Heart left ventricle (tissue), 16 donors: Measurements from ENCODE around the gene PALLD. TPM values are rescaled to one million over a fixed set of nuclear protein-coding genes. Genes with fewer than 3 reads are reported as not detected.

Source experiments
- ATAC-seq, 4 donors: fragments of 200-7000 bp; cut with Tn5 transposase; one replicate each; pipeline ENCODE4 v1.9.1; 2020 to 2022; ENCODE audit warnings: moderate library complexity in 4 of 4, mild to moderate bottlenecking in 3 of 4, moderate number of reproducible peaks in 1 of 4
- DNase-seq, 5 donors: peaks; one replicate each; pipeline ENCODE4 v3.0.0-alpha.2; 2020
- H3K27ac ChIP-seq, 12 donors: fragments of 200-600 bp; sonication (generic) in 4 of 12; one replicate each; pipeline versions ENCODE4 v1.5.0 to v1.8.0; 2016 to 2022; ENCODE audit warnings: mild to moderate bottlenecking in 2 of 12
- H3K27me3 ChIP-seq, 9 donors: fragments of 200-600 bp; sonication (generic) in 2 of 9; one replicate each; pipeline versions ENCODE4 v1.5.1 to v1.8.0; 2016 to 2022; ENCODE audit warnings: mild to moderate bottlenecking in 3 of 9
- H3K36me3 ChIP-seq, 9 donors: fragments of 200-600 bp; sonication (generic) in 2 of 9; one replicate each; pipeline versions ENCODE4 v1.5.0 to v1.8.0; 2018 to 2022; ENCODE audit warnings: mild to moderate bottlenecking in 2 of 9
- H3K4me1 ChIP-seq, 12 donors: fragments of 200-600 bp; sonication (generic) in 4 of 12; one replicate each; pipeline versions ENCODE4 v1.5.0 to v1.8.0; 2016 to 2022; ENCODE audit warnings: mild to moderate bottlenecking in 3 of 12
- H3K4me3 ChIP-seq, 12 donors: fragments of 200-600 bp; sonication (generic) in 4 of 12; one replicate each; pipeline versions ENCODE4 v1.5.0 to v1.8.0; 2017 to 2022; ENCODE audit warnings: mild to moderate bottlenecking in 9 of 12, moderate library complexity in 4 of 12
- H3K9me3 ChIP-seq, 12 donors: fragments of 200-600 bp; sonication (generic) in 4 of 12; one replicate each; pipeline versions ENCODE4 v1.5.0 to v1.8.0; 2016 to 2022; ENCODE audit warnings: mild to moderate bottlenecking in 1 of 12
- POLR2A ChIP-seq, 2 donors: fragments of 450-650 bp; IDR thresholded peaks; one replicate each; pipeline ENCODE4 v1.6.1; 2017; ENCODE audit warnings: antibody characterized with exemption in 2 of 2, mild to moderate bottlenecking in 2 of 2, moderate library complexity in 2 of 2
- WGBS, 4 donors: extraction: QIAGEN DNeasy Blood & Tissue Kit in 2 of 4; methylation state at CpG; one replicate each; pipeline versions ENCODE4 v1.1.5 to v1.1.7; 2013 to 2018; 5-methylcytosine and 5-hydroxymethylcytosine counted together
- intact Hi-C, 10 donors: fragments of 100-400 bp; cut with DNase I; formaldehyde crosslinking; loops; one replicate each; pipeline versions ENCODE4 v1.11.1 to v1.14.2; 2022
- polyA plus RNA-seq, 2 donors: library from polyadenylated mRNA; stranded (reverse); fragments of 200-250 nt; gene quantifications; one replicate each; pipeline ENCODE4 v1.2.3, GENCODE V29; 2013
- total RNA-seq, 9 donors: library from RNA; depleted of rRNA in 2 of 9; stranded (reverse); fragments of >200 nt in 2 of 9; fragmentation: NEBNext Ultra II Directional in 3 of 9; extraction: Animal tissue kit (Norgen Biotek cat#: 25700) in 3 of 9; gene quantifications; one replicate each; pipeline versions ENCODE4 v1.1.0 to v1.2.4, GENCODE V29; 2016 to 2023
- TF ChIP-seq, protein P1 (sequence below), 12 donors: fragments of 200-600 bp; sonication (generic) in 4 of 12; IDR thresholded peaks; one replicate each; pipeline versions ENCODE4 v1.5.0 to v1.8.0; 2018 to 2022; ENCODE audit warnings: antibody characterized with exemption in 12 of 12, mild to moderate bottlenecking in 5 of 12
- donor health status: ischemic (EF 13 %, LVEDD 7.1; RV severe dilation, severe dysfunction).
- donor health status: healthy with polysubstance abuse.
- donor health status: DM: no; HTN: yes; CAD: no.
- donor health status: DM: no; HTN: no; CAD: no.
- donor health status: ischemic (EF 25% LVEDD 6.9; RV normal size, moderate dysfunction).
- donor health status: ischemic (EF 25% LVEDD 5.7; RV mildly dilated, moderate dysfunction).
- donor health status: healthy.
- donor health status: DM: yes; HTN: yes; CAD: no.
- donor health status: ischemic (EF 35%, LVEDD 5.7; RV mildly dilated, moderate dysfunction).
- donor health status: nonischemic (EF 11% LVEDD 7.7; RV severe dilation, severe dysfunction).
- donor health status: DM: yes; HTN: yes; CAD: no.
- donor health status: PGD.
- donor health status: ischemic (EF 29% LVEDD 5.4; RV normal size, mild dysfunction).
- donor health status: nonischemic (EF 23%, LVEDD 6.1; RV moderate dilation, normal function).

PALLD gene
- total and polyA plus RNA-seq, 11 donors: 193 to 1,428 (median 1,015) TPM

DNA sequence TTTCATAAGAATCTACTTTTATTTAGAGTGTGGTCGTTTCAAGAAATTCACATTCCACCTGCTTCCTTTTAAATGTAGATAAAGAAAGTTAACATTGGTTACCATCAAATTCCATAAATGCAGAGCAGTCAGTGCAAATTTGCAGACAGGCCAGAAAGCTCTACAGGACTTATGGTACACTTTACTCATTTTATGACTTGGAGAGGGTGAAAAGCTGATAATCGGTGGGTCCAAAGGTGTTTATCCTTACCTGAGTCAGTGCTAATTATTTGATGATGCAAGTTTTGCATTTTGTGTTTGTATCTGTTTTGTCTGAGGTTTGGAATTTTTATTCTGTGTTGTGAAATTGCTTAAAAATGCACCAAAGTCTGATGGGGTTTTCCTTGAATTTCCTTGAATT is 193.3 kb downstream of the PALLD start:
- DNase-seq (no peak), ATAC-seq (no peak)
- 72 to 82% (median 76%) methylated on average over 2 of the region's 2 CpGs for WGBS, 4 donors
- intact Hi-C loops: loop anchor here in 3 of 10 donors (10.0 kb wide), 2 partner anchors 105 to 175 kb away; no protein-coding TSS in a partner anchor
- no peaks in the 10 kb centered on the region for H3K9me3 ChIP-seq
- H3K36me3 ChIP-seq: peaks cover 0 to 74% (median 0%) of the 10 kb centered on the region in 9 donors
- TF ChIP-seq, protein P1, sequence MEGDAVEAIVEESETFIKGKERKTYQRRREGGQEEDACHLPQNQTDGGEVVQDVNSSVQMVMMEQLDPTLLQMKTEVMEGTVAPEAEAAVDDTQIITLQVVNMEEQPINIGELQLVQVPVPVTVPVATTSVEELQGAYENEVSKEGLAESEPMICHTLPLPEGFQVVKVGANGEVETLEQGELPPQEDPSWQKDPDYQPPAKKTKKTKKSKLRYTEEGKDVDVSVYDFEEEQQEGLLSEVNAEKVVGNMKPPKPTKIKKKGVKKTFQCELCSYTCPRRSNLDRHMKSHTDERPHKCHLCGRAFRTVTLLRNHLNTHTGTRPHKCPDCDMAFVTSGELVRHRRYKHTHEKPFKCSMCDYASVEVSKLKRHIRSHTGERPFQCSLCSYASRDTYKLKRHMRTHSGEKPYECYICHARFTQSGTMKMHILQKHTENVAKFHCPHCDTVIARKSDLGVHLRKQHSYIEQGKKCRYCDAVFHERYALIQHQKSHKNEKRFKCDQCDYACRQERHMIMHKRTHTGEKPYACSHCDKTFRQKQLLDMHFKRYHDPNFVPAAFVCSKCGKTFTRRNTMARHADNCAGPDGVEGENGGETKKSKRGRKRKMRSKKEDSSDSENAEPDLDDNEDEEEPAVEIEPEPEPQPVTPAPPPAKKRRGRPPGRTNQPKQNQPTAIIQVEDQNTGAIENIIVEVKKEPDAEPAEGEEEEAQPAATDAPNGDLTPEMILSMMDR (IDR thresholded peaks at IDR 0.05): no peak
- no peak for TF ChIP-seq POLR2A (IDR thresholded peaks at IDR 0.05)
- H3K27me3 ChIP-seq: no peaks in the 10 kb centered on the region
- peaks cover 0 to 37% (median 3%) of the 10 kb centered on the region in 12 donors for H3K4me1 ChIP-seq
- H3K27ac ChIP-seq: no peak overlapping the region
- no peak overlapping the region for H3K4me3 ChIP-seq

DNA sequence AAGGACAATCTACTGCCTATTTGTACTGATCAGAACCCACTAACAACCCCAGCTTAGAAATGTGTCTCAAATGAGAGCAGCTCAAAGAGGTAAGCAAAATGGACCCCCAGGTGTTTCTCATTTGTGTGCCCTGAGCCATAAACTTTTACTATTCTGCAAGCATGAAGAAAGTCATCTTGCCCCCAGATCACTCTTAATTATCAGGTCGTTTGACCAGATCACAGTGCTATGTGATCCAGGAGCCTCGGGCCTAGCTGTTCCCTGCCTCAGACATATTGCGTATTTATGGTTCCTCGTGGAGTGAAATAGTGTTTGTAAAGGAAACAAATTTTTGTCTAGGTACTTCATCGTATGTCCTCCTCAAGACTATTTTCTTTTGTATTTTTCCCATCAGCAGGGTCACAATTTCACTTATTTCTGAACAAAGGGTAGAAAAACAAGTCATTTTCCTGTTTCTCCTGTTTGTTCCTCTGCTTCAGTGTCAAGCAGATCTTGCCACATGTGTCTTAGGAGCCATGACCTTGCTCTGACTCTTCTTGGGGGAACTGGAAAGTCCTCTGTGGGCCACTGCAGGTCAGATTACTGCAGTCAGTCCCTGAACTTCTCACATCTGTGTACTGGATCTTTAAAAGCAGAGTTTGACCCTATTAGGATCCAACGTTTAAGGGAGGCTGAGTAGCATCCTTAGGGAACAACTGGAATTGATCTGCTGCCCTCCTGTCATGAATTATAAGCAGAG is 194.9 kb downstream of the PALLD start:
- Histone ChIP-seq H3K27me3 (no peaks in the 10 kb centered on the region), H3K9me3 (no peaks in the 10 kb centered on the region), H3K36me3 (peaks cover 0 to 70% (median 0%) of the 10 kb centered on the region in 9 donors), H3K27ac (peak overlapping the region in 5 of 12 donors; percentile 1 to 50 (median 19)), H3K4me3 (no peak overlapping the region), H3K4me1 (peaks cover 0 to 37% (median 5%) of the 10 kb centered on the region in 12 donors)
- DNase-seq: no peak
- intact Hi-C loops: loop anchor here in 3 of 10 donors (10.0 kb wide), 2 partner anchors 107 to 177 kb away; no protein-coding TSS in a partner anchor
- peak in 1 of 4 donors; percentile 25 for ATAC-seq
- TF ChIP-seq, protein P1 (IDR thresholded peaks at IDR 0.05): no peak
- WGBS, 4 donors: 69 to 72% (median 72%) methylated on average over 6 of the region's 6 CpGs

DNA sequence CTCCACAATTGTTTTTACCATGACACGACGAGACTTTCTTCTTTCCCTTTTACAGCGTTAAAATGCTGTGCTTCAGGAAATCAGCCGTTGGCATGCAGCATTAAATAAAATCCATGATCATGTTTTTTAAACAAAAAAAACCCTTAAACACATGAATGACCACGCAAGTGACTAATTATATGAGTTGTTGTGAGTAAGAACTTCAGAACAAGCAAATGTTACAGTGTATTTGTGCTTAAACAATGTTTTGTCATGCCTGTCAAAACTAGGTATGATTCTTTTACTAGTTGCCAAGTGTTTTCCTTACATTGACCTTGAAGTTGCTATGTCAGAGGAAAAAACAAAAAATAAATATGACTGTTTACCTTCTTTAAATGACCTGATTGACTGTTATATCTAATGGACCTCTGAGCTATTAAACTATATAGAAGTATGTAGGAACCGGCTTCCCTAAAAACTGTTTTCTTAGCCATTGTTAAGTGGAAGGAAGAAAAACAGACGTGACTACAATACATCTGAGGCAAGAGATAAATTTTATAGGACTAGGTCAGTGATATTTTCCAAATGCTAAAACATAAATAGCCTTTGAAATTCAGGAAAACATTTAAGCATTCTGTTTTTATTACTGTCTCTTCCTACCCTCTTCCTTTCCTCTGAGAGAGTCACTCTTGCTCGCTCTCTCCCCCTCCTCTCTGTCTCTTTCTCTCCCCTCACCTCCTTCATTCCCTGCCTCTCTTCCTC is 197.1 kb downstream of the PALLD start:
- Histone ChIP-seq H3K9me3 (no peaks in the 10 kb centered on the region), H3K4me1 (peaks cover 0 to 23% (median 2%) of the 10 kb centered on the region in 12 donors), H3K27ac (peak overlapping the region in 9 of 12 donors; percentile 23 to 66 (median 36)), H3K36me3 (peaks cover 0 to 76% (median 0%) of the 10 kb centered on the region in 9 donors), H3K4me3 (peak overlapping the region in 4 of 12 donors; percentile 0 to 19 (median 7)), H3K27me3 (no peaks in the 10 kb centered on the region)
- intact Hi-C loops: loop anchor here in 3 of 10 donors (10.0 kb wide), 2 partner anchors 109 to 179 kb away; no protein-coding TSS in a partner anchor
- DNase-seq (no peak), ATAC-seq (peak in 1 of 4 donors; percentile 27)
- 49 to 62% (median 52%) methylated on average over 8 of the region's 8 CpGs for WGBS, 4 donors
- TF ChIP-seq, protein P1 (IDR thresholded peaks at IDR 0.05): no peak
- no peak for TF ChIP-seq POLR2A (IDR thresholded peaks at IDR 0.05)

DNA sequence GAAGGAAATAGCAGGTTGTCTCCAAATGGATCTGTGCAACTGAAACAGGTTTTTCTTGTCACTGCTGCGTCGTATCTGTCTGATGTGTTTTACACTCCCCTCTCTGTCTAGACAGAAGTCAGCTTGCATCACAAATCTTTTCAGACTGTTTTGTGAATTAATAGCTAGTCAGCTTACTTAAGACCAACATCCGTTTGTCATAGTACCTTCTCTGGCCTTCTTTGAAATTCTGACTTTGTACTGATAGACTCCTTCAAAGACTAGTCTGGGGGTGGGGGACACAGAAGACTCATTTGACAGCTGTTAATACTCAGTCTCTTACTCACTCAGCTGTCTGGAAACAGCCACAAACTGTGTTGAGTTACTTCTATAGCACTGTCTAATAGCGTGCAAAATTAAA is 197.8 kb downstream of the PALLD start:
- no peaks in the 10 kb centered on the region for H3K9me3 ChIP-seq
- peak overlapping the region in 8 of 12 donors; percentile 10 to 66 (median 38) for H3K27ac ChIP-seq
- no peaks in the 10 kb centered on the region for H3K27me3 ChIP-seq
- 72 to 85% (median 79%) methylated on average over 4 of the region's 4 CpGs for WGBS, 4 donors
- no peak for TF ChIP-seq POLR2A (IDR thresholded peaks at IDR 0.05)
- TF ChIP-seq, protein P1 (IDR thresholded peaks at IDR 0.05): no peak
- intact Hi-C loops: loop anchor here in 3 of 10 donors (10.0 kb wide), 2 partner anchors 110 to 180 kb away; no protein-coding TSS in a partner anchor
- peaks cover 0 to 23% (median 2%) of the 10 kb centered on the region in 12 donors for H3K4me1 ChIP-seq
- H3K4me3 ChIP-seq: no peak overlapping the region
- no peak for DNase-seq
- ATAC-seq: peak; percentile 45 to 90 (median 58)
- peaks cover 0 to 77% (median 0%) of the 10 kb centered on the region in 9 donors for H3K36me3 ChIP-seq
